ENCODE data around the gene TMCO1. TPM values are rescaled to one million over a fixed set of nuclear protein-coding genes. Genes with fewer than 3 reads are reported as not detected.

TMCO1 gene
- total RNA-seq, 2 experiments from 2014 or later, result 93.3 to 102 TPM

Other genes starting within 250 kb of the TMCO1 start
- not detected for gene LRRC52, start 224.9 kb downstream of the TMCO1 start, total RNA-seq
- 10 to 100 TPM; 61.6 to 65.4 TPM for gene MGST3, start 137.6 kb downstream of the TMCO1 start, total RNA-seq
- gene ALDH9A1, start 70.3 kb downstream of the TMCO1 start, total RNA-seq, result 10 to 100 TPM; 43.4 to 45.3 TPM
- 10 to 100 TPM; 22.4 to 23.7 TPM for gene UCK2, start 58.7 kb upstream of the TMCO1 start, total RNA-seq

Measured in activated CD4-positive, alpha-beta T cell treated with anti-CD3 and anti-CD28 coated beads, Interleukin-2, amount 10 ng/mL, durations not matched to agents 7 days and 5 days (primary cell).